Measurements from ENCODE around the gene NKTR.

The NKTR gene

DNA sequence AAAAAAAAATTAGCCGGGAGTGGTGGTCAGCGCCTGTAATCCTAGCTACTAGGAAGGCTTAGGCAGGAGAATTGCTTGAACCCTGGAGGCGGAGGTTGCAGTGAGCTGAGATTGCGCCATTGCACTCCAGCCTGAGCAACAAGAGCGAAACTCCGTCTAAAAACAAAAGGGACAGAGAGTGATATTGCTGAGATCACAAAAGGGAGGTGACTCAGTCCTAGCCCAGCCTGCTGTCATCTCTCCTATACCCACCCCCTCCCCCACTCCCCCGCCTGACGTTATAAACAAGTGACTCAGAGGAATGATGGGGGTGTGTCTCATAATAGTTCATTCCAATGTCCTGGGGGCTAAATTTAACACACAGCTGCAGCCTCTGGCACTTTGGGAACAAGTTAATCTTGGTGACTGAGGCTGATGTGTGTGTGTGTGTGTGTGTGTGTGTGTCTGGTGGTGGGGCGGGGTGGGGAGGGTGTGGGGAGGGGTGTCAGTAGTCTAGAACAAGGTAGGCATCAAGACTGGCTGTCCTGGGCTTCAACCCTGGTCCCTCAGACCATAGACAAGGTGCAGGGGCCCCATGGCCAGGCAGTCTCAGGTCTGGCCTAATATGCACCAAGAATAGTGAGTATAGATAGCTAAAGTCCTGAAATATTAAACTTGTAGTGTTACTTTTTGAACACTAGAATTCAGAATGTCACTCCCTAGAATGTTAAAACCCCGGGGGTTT lies 83.6 kb downstream of the NKTR start:
- DNase-seq, result no peak

DNA sequence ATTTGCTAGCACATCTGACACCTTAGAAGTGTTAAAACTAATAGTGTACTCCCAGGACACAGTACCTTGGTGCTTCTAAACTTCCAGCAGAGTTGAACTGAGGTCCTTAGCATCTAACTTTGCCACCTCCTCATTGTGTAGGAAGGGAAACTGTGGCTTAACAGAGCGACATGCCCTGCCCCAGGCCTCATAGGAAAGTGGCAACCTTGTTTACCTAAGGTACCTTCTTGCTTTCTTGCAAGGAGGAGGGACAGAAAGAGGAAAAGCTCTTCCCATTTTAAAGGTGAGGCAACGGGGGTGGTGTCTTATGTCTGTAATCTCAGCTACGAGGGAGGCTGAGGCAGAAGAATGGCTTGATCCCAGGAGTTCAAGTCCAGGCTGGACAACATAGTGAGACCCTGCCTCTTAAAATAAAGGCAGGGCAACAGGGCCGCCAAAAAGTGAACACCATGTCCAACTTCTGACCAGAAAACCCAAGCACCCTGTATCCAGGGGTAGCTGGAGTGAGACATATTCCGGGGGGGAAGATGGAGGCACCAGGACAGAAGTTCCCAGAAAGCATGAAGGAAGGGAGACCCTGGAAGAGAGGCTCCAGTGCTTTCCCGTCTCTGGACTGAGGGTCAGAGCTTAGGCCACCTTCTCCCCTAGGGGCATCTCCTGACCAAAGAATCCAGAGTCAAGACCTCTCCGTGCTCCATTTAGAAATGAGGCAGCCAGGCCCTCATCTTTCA lies 84.3 kb downstream of the NKTR start:
- DNase-seq, result no peak

DNA sequence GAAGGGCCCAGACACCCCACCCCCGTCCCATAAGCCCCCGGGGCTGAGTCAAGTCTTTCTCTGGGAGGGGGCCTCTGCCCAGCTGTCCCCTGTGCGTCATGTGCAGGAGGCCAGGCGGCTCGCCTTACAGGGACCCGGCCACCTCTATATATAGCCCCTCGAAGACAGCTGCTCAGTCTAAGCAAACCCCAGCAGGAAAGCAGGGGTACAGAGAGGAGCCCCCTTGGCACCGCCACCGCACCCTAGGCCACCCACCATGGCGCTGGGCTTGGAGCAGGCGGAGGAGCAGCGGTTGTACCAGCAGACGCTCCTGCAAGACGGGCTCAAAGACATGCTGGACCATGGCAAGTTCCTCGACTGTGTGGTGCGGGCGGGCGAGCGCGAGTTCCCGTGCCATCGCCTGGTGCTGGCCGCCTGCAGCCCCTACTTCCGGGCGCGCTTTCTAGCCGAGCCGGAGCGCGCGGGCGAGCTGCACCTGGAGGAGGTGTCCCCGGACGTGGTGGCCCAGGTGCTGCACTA lies 84.9 kb downstream of the NKTR start, which contains the start of gene KLHL40:
KLHL40 (plus strand) TSS at position 175 of the 519 bp plus-strand sequence; CDS start at position 257, 82 bp downstream.
- DNase-seq, result peak in 1 of 2 experiments; percentile 4

DNA sequence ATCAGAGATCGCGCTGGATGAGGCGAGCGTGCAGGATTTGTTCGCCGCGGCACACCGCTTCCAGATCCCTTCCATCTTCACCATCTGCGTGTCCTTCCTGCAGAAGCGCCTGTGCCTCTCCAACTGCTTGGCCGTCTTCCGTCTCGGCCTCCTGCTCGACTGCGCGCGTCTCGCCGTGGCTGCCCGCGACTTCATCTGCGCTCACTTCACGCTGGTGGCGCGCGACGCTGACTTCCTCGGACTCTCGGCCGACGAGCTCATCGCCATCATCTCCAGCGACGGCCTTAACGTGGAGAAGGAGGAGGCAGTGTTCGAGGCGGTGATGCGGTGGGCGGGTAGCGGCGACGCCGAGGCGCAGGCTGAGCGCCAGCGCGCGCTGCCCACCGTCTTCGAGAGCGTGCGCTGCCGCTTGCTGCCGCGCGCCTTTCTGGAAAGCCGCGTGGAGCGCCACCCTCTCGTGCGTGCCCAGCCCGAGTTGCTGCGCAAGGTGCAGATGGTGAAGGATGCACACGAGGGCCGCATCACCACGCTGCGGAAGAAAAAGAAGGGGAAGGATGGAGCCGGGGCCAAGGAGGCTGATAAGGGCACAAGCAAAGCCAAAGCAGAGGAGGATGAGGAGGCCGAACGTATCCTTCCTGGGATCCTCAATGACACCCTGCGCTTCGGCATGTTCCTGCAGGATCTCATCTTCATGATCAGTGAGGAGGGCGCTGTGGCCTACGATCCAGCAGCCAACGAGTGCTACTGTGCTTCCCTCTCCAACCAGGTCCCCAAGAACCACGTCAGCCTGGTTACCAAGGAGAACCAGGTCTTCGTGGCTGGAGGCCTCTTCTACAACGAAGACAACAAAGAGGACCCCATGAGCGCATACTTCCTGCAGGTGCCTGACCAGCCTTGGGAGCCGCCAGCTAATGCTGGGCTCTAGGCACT lies 85.7 kb downstream of the NKTR start:
- no peak for DNase-seq

DNA sequence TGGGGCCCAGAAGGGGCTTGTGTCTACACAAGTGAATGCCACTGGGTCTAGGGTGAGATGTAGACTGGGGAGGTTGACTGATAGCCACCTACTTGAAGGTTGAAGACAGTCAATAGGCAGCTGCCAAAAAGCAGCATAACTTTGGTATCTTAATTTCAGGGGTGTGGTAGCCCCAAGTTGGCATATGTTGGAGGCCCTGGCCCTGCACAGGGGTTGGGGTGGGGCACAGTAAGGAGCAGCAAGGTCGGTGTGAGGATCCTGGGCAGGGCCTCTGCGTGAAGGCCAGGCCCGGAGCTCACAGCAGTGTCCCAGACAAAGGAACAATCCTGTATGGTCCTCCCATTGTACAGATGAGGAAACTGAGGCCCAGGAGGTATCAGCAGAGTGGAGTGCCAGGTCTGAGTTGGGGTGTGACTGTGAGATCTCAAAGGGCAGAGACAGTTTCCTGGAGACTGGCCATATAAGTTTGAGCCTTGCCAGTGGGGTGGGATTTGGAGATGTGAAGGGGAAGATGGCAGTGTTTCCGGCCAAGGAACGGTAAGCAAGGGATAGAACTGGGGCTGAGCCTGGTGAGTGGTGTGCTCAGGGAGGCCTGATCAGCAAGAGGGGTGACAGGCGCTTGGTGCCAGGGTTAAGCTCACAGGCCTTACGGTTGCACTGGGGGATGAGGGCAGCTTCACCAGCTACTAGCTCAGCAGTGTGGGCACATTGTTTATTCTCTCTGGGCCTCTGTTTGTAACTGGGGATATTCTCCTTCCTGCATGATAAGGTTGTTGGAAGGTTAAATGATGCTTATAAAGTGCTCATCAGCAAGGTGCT lies 86.6 kb downstream of the NKTR start:
- no peak for DNase-seq

DNA sequence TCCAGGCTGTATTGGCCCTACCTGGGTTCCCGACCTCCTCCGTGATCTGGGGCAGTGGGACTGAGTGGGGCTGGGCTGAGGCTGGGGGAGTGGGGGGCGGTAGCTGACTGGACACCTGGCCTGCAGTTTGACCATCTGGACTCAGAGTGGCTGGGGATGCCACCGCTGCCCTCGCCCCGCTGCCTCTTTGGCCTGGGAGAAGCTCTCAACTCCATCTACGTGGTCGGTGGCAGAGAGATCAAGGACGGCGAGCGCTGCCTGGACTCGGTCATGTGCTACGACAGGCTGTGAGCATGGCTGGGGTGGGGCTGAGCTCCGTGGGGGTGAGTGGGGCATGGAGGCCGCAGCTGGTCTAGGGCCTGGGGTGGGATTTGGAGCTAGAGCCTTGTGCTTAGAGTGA lies 87.5 kb downstream of the NKTR start:
- no peak for DNase-seq

DNA sequence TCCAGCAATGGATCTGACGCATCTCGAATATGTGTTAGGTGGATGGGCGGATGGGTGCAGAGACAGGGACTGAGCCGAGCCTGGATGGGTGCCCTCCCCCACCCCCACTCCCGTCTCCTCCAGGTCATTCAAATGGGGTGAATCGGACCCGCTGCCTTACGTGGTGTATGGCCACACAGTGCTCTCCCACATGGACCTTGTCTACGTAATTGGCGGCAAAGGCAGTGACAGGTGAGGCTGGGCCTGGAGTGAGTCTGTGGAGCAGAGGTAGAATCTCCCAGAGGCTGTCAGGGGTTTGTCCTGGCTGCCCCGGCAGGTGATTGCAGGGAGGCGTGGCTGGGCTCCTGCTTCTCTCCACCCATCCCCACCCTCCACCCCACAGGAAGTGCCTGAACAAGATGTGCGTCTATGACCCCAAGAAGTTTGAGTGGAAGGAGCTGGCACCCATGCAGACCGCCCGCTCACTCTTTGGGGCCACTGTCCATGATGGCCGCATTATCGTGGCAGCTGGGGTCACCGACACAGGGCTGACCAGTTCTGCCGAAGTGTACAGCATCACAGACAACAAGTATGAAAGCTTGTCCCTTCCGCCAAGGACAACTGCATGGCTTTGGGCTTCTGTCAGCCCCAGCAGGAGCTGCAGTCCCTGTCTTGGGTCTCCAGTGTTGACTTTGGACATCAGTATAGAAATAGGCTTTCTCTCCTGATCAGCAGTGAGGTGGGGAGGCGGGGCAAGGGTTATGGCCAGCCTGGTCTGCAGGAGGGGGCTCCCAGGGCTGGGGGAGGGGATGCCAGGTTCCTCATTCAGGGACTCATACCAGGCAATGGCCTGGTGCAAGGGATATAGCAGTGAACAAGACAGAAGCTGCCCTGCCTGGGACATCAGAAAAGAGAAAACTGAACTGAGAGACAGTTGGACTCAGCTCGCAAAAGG lies 88.3 kb downstream of the NKTR start:
- DNase-seq, result no peak

DNA sequence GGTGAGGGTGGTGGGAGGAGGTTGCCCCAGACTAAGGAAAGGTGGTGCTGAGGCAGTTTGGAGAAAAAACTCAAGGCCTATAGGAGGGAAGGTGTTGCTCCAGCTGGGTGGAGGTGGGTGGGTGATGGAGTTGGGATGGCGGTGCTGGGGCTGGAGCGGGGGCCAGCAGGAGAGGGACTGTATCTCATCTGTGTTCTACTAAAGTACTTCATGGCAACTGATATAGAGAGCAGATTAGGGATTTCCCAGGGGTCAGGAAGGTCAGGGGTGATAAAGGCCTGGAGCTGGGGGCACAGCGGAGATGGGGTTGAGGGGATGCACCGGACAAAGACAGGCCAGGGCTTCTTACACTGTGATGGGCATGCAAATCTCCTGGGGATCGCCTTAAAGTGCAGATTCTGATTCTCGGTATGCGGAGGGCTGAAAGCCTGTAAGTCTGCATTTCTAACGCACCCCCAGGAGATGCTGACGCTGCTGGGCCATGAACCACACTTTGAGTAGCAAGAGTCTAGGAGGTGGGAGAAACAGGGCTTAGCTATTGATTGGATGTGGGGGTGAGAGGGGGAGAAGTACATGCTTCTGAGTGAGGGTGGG lies 89.0 kb downstream of the NKTR start:
- DNase-seq, result no peak

DNA sequence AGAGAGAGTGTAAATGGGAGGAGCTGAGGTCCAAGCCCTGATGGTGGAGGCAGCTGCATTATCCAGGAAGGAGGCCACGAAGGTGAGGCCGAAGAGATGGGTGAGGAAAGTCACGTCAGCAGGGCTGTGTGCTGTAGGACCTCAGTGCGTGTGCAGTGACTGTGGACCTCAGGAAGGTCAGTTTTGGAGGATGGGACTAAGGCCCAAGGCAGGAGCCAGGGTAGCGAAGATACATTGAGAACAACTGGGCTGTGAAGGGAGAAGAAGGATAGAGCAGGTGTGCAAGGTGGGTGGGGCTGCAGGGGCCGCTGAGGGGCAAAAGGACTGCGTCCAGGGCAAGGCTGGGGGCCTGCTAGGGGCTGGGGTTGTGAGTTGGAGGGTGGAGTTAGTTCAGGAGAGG lies 89.7 kb downstream of the NKTR start:
- no peak for DNase-seq

DNA sequence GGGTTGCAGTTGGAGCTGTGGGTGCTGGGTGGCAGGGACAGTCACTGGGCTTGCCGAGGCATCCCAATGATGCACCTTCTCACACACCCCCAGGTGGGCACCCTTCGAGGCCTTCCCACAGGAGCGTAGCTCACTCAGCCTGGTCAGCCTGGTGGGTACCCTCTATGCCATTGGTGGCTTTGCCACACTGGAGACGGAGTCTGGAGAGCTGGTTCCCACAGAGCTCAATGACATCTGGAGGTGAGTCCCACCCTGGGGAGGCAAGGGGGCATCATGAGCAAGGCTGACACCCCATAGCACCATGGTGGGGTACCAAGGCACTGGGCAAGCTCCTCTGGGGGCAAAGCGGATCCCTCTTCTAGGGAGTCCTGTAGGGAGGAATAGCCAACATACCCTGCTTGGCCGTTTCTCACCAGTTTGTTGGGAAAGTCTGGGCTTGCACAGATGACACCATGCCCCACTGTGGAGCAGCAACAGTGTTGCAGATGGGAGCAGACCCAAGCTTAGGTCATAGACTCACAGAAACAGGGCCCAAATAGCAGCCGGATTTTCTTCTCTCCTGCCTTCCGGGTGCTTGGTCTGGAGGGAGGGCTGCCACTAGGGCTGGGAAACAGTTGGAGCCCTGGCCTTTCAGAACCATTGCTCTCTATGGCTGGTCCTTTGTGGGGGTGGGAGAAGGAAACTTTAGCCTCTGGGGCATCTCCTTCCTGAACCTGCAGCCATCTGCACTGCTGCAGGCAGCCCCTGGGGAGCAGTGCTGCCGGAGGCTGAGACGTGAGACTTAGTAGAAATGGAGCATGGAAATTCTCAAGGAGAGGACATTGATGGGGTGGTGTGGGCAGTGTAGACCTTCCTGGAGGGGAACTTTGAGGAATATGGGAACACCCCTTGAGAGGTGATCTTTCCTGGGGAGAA lies 90.5 kb downstream of the NKTR start:
- DNase-seq, result no peak

DNA sequence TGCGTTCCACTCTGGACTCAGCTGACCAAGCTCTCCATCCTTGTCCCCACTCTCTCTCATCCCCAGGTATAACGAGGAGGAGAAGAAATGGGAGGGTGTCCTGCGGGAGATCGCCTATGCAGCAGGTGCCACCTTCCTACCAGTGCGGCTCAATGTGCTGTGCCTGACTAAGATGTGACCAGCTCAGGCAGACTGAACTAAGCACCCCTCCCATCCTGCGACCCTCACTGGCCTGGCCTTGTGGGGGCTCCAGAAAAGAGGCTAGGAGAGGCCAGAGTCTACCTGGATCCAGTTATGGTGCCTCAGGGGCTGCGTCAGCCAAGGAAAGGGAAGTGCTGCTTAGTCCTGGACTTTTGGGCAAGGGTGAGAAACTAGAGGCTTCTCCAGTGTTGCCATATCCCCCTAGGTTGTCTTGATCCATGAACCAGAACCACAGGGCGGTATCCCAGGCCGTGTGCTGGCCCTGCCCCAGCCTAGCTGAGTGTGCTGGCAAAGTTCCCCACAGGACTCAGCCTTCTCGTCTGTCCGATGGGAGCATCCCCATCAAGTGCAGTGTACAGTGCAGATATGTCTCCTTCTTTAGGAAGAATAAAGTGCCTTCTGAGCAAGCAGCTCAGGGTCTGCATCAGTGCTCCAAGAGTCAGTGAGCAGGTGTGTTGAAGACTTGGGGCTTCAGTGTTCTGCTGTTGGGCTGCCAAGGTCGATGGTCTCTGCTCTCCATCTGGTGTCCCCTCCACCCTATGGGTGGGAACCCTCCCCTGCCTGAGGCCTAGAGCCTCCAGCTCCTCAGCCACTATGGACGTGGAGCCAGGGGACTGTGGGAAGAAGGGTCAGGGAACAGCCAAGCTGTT lies 91.6 kb downstream of the NKTR start:
- no peak for DNase-seq

DNA sequence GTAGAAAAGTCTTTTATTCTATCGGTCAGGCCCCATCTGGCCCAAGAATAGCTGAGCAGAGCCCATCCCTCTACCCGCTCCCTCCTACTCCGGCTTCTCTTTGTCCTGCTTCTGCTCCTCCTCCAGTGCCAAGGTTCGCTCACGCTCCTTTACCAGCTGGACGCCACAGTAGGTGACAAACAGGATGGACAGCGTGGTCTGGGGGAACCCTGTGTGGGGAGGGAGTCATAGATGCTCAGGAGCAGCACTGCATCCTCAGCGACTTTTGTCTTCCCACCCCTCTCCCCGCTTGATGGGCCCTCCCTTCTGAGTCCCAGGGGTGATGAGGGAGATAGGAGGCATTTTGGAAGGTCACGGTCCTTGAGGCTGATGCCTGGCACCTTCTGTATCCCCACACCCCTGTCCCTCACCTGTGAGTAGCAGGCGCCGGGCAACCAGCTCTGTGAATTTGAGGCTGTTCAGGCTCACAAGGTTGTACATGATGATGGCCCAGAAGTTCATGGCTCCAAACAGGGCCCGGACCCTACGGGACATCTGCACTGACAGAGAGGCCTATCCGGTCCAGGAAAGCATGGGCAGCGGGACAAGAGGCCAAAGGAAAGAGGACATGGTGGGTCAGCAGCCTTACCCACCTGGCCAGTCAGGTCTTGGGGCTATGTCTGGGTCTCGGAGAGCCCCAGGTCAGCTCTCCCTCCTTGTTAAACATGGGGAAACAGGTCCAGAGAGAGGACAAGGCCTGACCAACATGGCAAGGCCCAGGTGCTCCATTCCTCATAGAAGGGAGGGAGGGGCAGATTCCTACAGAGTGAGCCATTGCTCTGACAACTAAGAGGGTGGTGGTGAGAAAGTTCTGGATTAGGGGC lies 92.4 kb downstream of the NKTR start:
- no peak for DNase-seq

DNA sequence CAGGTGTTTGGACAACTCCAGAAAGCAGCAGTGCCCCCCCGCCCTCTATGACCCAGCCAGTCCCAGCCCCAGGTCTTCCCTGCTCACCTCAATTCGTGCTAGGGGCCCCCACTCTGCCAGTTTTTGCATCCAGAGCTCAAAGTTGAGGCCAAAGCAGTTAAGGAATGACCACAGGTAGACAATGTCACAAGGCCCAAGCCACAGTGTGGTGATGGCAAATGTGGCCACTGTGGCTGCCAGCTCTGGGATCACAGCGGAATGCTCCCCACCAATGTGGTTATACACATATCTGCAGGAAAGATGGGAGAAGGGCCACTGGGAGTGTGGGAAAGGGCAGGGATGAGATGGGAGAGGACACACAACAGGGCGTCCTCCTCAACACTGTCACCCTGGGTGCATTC lies 93.0 kb downstream of the NKTR start:
- DNase-seq, result no peak

DNA sequence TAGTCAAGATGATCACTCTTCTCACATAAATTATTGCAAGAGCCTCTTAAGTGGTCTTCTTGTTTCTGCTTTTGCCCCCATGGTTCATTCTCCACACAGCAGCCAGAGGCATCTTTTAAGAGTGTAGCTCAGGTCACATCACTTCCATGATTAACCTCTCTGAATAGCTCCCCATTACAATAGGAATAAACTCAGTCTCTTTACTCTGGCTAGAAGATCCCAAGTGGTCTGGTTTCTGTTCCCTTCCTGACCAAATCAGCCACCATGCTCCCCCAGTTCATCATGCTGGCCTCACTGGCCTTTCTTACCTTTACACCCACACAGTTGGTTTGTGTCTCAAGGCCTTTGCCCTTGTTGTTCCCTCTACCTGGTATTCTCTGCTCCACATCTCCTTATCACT lies 93.9 kb downstream of the NKTR start:
- no peak for DNase-seq

DNA sequence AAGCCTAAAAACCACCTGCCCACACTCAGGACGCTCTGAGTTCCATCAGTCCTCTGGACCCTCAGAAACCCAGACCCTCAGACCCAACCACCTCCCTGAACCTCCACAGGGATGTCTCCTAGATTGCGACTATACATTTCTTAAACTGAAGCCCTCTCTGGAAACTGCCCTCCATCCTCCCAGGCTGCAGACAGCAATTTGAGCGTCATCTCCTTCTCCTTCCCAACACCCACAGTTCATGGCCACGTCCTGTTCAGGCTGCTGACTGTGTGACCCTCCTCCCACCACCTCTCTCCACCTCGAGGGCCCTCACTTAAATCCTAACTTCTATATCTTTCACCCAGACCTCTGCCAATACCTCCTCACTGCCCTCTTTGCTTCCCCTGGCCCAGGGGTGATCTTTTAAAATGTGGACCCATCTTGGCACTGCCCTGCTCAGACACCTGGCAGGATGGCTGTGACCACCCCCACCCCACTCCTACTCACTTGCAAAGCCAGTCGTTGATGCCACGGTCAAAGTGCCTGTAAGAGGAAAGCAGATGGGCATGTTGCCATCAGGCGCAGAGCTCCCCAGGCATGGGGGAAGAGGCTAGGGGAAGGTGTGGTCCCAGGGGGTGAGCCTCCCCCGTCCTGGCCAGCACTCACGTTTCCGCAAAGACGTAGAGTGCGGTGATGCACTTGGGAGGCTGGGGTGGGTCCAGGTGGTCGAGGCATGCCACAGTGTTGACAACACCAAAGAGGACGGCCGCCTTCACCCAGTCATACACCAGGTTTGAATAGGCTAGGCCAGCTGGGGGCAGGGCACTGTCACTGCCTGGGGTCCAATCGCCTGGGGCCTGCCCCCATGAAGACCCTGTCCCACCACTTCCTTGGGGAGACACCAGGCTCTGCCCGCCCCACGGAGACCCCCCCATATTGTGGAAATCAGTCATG lies 96.1 kb downstream of the NKTR start:
- DNase-seq, result no peak

Data from NCI-H524 (cell line).